ENCODE results near the gene NID1. TPM values are rescaled to one million over a fixed set of nuclear protein-coding genes. Genes with fewer than 3 reads are reported as not detected.

The NID1 gene
- total RNA-seq, 1 experiment from 2014 or later, result 19.2 TPM

- DNase-seq (ENCODE audit: low spot score), result no peak
Measured at GRCh38 chr1:236065509-236066005, 667 bp upstream of the NID1 start.

- DNase-seq (ENCODE audit: low spot score), result peak; percentile 33
Measured at GRCh38 chr1:236063919-236064673, 794 bp downstream of the NID1 start.

- no peak for DNase-seq (ENCODE audit: low spot score)
Measured at GRCh38 chr1:236063551-236063918, 1.4 kb downstream of the NID1 start.

- DNase-seq (ENCODE audit: low spot score), result no peak
Measured at GRCh38 chr1:236060286-236060685, 4.6 kb downstream of the NID1 start.

- no peak for DNase-seq (ENCODE audit: low spot score)
Measured at GRCh38 chr1:236059011-236059410, 5.9 kb downstream of the NID1 start.

GRCh38 chr1:236058141-236058934 is 6.6 kb downstream of the NID1 start:
- DNase-seq (ENCODE audit: low spot score), result peak; percentile 63

GRCh38 chr1:236057546-236057945 is 7.3 kb downstream of the NID1 start:
- no peak for DNase-seq (ENCODE audit: low spot score)

GRCh38 chr1:236052232-236052993 is 12.5 kb downstream of the NID1 start:
- DNase-seq (ENCODE audit: low spot score), result no peak

GRCh38 chr1:236051242-236051791 is 13.6 kb downstream of the NID1 start:
- DNase-seq (ENCODE audit: low spot score), result no peak

GRCh38 chr1:236045771-236046170 is 19.1 kb downstream of the NID1 start:
- DNase-seq (ENCODE audit: low spot score), result no peak

GRCh38 chr1:236044341-236044740 is 20.5 kb downstream of the NID1 start:
- no peak for DNase-seq (ENCODE audit: low spot score)

- DNase-seq (ENCODE audit: low spot score), result no peak
Measured at GRCh38 chr1:236041631-236042618, 23.0 kb downstream of the NID1 start.

- DNase-seq (ENCODE audit: low spot score), result no peak
Measured at GRCh38 chr1:236039740-236040685, 24.9 kb downstream of the NID1 start.

GRCh38 chr1:236038034-236038433 is 26.9 kb downstream of the NID1 start:
- no peak for DNase-seq (ENCODE audit: low spot score)

GRCh38 chr1:236035681-236036101 is 29.2 kb downstream of the NID1 start:
- no peak for DNase-seq (ENCODE audit: low spot score)

GRCh38 chr1:236033336-236033735 is 31.6 kb downstream of the NID1 start:
- DNase-seq (ENCODE audit: low spot score), result no peak

GRCh38 chr1:236030534-236030933 is 34.4 kb downstream of the NID1 start:
- no peak for DNase-seq (ENCODE audit: low spot score)

GRCh38 chr1:236029428-236029940 is 35.4 kb downstream of the NID1 start:
- DNase-seq (ENCODE audit: low spot score), result no peak

- no peak for DNase-seq (ENCODE audit: low spot score)
Measured at GRCh38 chr1:236027104-236027503, 37.8 kb downstream of the NID1 start.

All from H4 (cell line).